HS-27A (cell line): ENCODE data around the gene CHN1.
A peak's percentile ranks its signal among the peaks of the same experiment; 100 is the strongest.

Experiments
- DNase-seq: peaks from one replicate; pipeline ENCODE4 v3.0.0-alpha.2; 2012; ENCODE audit warnings: low read depth, missing footprints

Gene CHN1

DNA sequence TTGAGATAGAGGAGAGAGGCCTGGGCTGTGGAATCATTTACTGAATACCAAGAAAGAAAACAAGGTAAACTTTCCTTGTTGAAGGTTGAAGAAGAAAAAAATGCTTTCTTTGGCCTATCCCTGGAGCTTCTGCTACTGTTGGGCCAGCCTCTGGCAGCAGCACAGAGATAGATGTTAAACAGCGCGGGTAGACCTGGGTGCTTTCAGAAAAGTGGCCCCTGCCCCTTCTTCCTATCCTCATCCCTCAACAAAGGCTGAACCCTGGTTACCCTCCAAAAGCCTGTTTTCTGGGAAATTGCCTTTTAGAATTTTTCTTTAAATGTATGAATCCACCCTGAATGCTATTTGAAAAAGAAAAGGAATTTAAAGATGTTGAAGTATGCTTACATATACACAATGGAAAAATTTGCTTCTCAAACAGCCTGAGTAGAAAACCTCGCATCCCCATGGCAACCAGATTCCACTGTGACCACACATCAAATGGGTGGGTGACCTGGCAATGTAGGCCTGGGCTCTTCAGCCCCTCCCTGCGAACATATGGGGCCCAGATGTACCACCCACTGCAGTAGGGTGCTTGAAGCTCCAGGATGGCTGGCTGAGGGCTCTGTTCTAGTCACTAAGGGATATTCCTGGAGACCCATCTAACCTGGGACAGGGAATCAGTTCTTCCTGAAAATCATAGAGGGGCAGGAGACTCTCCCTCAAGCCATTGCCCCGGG is 217.5 kb downstream of the CHN1 start:
- peak; percentile 93 for DNase-seq

DNA sequence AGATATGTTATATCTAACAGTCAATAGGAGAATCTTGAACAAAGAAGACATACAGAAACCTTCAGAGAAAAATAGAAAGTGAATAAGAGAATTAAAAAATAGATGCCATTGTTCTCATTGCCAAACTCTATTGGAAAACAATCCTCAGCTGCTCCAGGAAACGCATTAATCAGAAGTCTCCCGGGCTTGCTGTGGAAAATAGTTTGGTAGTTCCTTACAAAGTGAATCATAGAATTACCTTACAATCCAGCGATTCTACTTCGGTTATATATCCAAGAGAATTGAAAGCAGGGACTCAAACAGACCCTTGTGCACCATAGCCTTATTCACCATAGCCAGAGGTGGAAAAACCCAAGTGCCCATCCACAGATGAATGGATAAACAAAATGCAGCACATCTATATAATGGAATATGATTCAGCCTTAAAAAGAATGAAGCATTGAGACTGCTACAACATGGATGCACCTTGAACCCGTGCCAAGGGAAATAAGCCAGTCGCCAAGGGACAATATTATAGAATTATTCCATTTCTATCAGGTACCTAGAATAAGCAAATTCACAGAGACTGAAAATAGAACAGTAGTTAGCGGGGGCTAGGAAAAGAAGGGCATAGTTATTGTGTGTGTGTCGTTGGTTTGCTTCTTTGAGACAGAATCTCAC is 219.0 kb downstream of the CHN1 start:
- DNase-seq = no peak

DNA sequence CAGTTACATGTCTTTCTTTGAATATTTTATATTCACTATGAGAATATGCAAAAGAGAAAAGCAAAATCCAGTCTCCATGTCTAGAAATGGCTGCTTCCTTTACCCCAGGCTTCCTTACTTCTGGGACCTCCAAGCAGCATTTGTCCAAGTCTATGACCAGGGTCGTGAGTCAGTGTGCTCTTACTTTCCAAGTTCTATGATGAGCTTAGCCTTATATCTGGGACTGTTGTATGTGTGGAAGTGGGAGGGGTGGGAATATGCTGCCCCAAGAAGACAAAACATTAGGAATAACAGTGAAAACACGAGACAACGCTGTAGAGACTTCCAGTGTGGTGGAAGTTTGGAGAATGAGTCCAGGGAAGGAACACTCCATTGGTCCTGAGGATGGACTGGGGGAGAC is 219.7 kb downstream of the CHN1 start:
- no peak for DNase-seq

DNA sequence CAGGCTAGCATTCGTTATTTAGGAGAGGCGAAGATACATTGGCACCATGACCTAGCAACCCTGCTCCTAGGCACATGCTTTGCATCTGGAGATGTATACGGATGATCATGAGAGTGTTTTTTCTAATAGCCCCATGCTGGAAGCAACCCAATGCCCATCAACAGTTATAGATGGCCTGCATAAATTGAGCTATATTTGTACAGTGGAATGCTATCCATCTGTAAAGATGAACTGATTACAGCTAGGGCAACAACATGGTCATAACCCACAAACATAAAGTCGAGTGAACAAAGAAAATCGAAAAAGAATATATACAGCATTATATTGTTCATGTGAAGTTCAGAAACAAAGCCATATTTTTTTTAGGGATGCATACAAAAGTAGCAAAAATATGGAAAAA is 220.3 kb downstream of the CHN1 start:
- DNase-seq = no peak

DNA sequence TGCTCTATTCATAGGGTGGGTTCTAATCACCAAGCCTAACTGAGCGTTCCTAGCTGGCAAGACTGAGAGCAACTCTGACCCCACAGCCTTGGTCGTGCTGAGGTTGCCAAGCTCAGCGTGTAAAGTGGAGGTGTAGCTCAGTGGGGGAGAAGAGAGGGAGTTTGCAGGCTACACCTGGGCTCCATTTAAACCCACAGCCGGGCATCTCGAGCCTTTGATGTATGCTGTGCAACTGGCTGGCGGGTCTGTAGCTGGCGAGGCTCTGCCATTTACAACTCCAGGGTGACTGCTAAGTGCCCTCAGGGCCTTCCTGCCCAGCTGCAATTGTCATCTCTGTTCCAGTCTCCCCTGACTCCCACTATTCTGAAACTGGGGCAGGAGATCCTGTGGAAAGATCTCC is 220.9 kb downstream of the CHN1 start:
- DNase-seq = no peak

DNA sequence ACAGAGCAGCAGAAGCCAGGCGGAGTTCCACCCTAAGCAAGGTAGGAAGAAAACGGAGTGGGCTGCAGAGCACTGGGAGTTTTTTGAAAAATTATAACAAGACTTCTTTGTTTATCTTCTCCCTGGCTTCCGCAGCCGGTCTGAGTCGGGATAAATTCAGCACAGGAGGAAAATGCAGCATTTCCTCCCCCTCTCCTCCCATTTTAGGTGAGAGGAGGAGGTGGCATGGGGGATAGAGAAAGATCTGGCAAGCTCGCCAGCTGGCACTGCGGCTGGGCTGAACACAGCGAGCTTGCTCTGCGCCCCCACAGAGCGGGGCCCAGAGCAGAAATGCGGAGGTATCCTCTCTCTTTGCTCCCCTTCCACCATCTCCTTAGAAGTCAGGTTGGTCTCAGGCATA is 223.2 kb downstream of the CHN1 start:
- no peak for DNase-seq

DNA sequence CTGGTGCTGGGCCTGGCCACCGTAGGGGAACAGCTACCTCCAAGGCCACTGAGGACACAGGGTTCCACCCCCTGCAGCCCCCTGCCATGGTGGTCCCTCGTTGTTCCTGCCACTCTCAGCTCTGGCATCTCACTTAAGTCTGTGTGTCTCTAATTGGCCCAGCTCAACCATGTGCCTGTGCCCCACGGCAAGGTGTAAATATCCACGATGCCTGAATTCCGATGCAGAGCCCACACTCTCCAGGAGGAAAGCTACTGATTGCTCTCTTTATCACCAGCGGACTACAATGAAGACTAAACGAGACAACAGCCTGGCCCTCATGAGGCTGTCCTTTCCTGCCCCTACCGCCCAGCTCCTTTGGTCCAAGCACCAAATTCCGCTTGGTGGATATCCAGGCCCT is 223.9 kb downstream of the CHN1 start:
- DNase-seq = no peak

DNA sequence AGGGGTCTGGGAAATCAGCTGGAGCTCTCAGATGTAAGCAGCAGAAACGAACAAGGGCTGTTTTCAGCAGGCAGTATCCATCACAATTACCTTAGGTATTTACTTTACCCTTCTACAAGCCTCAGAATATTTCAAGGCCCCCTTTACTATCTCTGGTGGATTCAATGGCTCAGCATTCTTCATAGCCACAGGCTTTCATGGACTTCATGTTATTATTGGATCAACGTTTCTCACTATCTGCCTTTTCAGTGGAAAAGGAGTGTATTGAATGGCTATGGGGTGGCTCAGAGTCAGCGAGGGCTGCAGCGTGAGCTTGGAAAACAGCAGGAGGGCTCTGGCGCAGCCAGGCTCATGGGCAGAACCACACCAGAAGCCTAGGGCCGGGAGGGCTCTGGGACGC is 224.3 kb downstream of the CHN1 start:
- DNase-seq = no peak

DNA sequence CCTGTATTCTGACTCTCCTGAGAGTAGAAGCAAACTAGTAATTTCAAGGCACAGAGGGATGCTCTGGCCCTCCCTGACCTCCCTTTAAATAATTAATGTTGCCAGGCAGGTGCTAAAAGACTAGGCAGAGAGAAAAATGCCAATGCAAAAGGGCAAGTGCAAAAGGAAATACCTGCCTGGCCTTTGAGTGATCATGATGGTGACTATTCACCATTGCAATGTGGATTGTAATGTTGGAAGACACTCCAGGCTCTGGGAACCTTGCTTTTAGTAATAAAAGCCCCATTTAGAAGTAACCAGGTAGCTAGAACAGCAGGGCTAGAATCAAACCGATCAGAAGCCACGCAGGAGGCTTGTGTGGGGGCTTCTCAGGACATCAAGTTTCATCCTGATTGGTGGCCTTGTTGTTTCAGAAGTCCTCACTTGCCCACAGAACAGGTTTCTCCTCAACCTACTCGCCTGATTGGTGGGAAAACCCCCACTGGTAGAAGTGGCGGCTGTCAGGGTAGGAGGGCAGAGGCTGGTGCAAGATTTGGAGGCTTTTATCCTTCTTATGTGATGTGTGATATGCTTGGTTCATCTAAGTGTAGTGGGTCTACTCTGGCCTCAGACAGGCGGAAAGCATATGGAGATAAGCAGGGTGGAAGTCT is 224.9 kb downstream of the CHN1 start:
- no peak for DNase-seq

DNA sequence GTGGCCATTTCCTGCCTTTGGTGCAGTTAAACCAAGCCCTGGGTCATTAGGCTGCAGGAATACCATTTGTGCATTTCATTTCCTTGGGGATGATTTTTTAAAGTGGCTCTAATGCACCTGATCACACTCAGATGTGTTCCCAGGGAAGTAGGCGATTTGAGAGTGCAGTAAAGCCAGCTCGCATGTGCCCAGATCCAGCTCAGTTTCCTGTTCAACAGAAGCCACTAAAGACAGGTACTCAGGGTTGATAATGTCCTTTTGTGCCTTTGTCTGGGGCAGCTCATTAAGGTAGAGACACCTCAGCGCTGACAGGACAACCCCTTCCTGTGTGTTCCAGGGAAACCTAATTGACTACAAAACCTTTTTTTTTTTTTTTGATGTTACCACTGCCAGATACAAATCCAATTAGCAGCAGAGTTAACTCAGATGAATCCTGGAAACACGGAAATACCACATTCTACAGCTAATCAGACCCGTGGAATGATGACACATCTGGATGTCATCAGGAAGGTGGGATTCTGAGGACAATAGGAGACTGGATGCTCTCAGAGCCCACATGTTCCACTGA is 225.7 kb downstream of the CHN1 start:
- DNase-seq = no peak

DNA sequence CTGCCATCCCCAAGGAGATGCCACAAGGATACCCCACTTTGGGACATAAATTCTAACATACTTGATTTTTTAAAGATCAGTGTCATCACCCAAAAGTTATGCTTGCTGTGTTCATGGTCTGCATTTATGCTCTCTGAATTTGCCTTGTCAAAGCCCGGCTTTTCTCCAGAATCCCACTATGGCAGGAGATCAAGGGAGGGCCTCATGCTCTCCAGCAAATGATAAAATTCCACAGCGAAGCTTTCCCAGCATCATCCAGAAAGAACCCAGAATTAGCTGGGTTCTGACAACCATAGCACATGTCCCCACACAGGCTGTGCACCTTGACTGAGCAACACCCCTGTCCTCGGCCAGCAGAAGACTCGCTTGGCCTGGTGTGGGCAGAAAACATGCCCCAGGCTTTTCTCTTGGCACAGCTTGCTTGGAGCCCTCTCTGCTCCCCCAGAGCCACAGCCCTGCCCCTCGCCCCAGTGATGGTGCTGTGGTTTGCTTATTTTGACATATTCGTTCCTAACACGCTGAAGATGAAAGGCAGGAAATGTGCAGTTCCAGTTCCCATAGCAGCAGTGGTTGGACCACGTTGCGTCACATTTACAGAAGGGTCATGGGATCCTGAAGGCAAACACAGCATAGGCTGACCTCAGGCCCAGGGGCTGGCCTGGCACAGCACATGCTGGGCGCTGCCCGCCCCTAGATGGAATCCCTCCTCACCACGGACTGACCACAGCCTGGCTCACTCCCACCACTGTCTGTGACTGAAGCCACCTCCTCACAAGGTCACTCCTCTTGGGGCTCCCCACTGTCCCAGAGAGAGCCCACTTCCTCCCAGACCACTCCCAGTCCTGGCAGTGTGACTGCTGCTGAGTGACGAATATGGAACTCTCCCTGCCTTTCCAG is 226.8 kb downstream of the CHN1 start:
- peak; percentile 57 for DNase-seq

DNA sequence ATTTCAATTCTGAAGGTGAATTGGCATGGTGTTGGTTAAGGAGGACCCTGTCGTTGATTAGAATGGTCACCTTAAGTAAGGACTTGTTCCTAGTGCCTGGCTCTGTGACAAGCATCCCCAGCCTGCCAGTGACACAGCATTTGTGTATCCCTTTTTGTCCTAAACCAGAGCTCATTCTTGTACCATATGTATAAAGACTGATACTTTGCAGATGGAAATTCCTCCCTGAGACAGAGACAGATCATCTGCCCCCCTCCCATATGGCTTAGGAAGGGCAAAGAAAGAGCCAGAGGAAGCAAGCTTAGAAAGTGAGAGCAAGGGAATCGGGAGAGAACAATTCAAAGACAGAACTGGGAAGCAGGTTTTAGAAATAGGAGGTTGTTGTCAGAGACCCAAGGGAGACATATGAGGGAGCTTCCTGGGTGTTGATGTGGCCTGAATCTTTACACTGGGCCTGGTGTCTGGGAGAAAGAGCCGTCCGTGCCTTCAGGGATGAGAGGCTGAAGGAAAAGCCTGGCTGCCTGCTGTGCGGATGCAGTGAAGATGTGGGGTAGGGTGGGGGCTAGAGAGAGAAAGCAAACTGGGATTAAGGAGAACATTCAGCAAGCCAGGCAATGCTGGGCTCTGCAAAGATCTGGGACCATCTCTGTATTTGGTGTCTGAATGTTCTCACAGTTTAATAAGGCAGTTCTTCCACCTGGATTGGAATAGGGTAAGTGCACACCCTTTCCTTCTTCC is 227.7 kb downstream of the CHN1 start:
- DNase-seq = no peak

DNA sequence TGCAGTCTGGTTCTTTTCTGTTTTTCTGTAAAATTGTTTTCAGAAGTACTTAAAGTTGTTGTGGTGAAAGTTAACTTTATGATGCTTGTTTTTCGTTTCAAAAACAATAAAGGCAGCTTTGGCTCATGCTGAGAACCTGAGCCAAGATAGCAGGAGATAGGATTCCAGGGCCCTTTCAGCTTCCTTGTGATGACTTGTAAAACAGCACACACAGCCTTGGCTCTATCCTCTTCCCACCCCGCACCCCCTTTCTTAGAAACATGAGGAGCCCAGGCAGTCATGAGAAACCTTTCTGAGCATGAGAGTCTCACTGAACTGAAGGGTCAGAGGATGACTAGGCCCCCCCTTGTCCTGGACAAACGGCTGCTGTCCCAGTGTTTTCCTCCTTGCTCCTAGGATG is 228.5 kb downstream of the CHN1 start:
- no peak for DNase-seq

DNA sequence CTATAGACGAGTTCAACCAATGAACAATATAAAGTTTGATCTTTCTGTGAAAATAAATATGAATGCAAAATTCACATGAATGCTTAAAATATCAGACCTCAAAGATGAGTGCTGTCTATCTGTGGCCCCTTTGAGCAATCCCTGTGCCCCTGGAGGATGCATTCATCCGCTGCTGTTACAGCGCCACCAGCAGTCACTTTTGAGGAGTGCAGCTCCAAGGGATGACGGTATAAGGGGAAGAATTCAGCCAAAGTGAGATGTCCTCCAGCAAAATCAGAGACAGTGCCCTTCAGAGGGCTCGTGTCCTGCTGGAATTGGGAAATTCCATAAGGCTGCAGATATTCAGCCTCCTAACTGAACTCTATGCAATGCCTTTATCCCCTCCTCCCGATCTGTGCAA is 229.0 kb downstream of the CHN1 start:
- DNase-seq = no peak

DNA sequence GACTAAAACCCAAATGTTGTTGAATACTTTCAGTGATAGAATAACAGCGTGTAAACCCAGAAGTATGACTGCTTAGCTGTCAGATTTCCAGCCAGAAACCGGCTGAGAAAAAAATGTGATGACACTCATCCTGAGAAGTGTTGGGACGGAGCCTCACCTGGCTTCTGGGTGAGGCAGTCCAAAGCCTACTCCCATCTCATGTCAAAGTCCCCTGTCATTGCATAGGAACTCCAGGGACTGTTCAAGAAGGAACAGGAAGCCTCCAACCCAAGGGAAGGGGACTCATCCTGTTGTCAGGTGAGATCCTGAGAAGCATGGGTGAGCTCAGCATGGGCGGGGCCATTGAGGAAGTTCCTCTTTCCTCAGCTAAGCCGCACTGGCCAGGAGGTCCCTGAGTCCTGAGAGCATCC is 229.6 kb downstream of the CHN1 start:
- DNase-seq = no peak

DNA sequence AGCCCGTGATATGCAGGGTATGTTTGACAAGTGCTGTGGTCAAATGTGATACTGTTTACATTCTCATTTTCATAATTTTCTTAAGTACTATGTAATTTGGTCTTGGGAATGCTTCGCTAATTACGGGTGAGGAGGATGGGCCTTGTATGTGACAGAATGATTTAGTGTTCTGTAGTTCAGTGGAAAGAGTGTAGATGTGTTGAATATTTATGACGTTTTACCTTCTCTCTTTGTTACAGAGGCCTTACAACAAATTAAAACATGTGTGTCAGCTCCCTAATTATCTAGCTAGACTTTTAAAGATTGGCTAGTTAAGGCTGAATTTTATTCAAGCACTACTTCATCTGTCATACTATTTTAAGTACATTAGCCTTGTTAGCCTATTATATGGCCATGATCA is 230.3 kb downstream of the CHN1 start:
- DNase-seq = no peak

DNA sequence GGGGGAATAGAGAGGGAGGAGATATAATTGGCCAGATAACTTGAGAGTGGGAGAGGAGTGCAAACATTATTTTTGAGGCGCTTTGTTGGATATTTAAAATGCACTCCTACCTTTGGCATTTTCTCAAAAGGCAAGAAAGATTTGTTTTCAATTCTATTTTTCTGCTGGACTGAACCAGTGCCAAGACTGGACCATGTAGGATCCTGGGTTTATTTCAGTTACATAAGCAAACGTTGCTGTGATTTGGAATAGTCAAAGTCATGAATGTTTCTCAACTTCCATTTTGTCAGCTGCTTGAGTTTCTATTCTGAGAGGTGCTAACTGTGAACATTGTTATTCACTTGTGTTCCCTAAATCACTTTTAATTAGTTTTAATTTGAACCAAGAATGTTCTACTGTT is 232.0 kb downstream of the CHN1 start:
- no peak for DNase-seq

DNA sequence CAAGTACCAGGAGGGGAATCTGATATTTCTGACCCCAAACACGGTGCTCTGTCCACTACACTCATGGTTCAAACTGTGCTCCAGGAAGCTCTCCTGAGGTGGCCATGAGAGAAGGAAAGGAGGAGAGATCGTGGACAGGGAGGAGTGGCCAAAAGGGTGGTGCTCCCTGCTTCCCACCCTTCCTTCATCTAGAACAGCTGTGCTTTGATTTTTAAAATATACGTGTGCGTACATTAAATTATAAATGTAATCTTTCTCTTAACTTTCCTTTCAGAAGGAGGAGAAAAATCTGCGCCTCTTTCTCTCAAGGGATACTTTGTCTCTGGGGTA is 232.7 kb downstream of the CHN1 start:
- DNase-seq = no peak

DNA sequence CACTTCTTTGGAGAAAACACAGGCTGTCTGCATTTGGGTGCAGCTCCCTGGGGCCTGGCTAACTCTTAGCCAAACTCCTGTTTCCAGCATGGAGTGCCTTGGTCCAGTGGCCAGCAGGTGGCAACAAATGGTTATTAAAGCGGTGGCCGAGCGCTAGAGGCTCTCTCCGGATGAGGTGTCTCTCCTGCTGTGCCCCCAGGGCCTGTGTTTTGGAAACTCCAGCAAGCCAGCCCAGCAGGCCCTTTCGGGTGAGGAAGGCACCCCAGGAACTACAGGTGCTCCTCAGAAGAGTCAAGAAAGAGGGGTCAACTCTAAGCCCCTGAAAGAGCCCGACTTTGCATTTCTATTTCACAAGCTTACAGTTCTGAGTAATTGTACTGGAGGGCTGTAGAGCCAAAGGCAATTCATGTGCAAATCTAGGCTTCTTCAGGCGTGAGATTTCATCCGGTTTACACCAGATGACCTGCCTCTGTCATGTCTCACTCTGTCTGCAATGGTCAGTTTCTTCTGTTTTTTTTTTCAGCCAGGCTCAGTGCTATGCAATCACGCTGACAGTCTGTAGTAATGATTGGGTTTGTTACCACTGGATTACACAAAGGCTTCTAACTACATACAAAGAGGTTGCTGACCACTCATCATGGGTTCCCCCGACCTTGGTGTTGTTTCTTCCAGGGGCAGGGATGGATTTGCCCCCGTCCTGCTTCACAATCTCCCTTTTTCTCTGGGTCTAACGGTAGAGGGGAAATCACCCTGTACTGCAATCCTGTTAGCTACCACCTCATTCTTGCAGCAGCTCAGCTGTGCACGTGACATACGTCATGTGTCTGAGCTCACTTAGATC is 233.3 kb downstream of the CHN1 start:
- no peak for DNase-seq

DNA sequence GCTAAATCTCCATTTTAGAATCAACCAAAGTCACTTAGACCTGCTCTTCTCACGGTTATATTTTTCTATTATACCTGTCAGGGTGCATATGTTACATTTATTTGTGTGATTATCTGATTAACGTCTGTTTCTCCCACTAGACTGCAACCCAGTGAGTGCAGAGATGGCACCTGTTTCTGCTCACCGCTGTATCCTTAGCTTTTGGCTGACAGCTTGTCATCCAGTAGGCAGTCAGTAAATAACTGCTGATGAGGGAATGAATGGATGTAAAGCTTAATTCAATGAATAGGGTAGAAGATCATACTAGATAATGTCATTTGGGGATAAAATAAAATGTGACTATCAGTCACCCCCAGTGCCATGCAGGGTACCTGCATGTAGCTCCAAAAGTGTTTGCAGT is 234.0 kb downstream of the CHN1 start:
- no peak for DNase-seq

DNA sequence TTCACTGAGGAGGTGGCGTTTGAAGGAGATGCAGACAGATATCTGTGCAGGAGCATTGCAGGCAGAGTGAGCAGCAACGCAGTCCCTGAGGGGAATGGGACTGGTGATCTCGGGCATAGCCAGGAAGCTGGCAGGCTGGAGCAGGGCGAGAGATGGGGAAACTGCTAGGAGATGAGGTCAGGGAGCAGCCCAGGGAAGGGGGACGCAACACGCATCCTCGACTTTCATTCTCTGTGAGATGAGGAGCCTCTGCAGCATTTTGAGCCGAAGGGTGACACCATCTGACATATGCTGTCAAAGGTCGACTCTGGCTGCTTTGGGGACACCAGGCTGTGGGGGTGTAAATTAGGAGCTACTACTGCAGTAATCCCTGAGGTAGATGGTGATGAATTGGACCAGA is 236.6 kb downstream of the CHN1 start:
- no peak for DNase-seq
